GM12878 (cell line): ENCODE measurements around the gene ZNF652. TPM values are rescaled to one million over a fixed set of nuclear protein-coding genes. Genes with fewer than 3 reads are reported as not detected.

Source experiments
- ATAC-seq: fragments of 200-7000 bp; cut with Tn5 transposase; 3 replicates; pipeline ENCODE4 v1.9.1; 2020; ENCODE audit warnings: mild to moderate bottlenecking, moderate library complexity
- BruUV-seq: library from RNA; stranded (reverse); fragments of 400-500 nt; replicated peaks from 2 replicates; lab custom pipeline; 2021; lab: Mats Ljungman, UMichigan
- CTCF ChIA-PET: fragments of 300-600 bp; sonication (Branson Sonifier 250); formaldehyde crosslinking; extraction: SDS; loops from one replicate; lab custom pipeline; 2021; ENCODE audit warnings: inconsistent platforms; lab: Yijun Ruan, JAX
- POLR2A ChIA-PET: fragments of 350-600 bp; formaldehyde crosslinking; extraction: SDS; loops from one replicate; lab custom pipeline; 2021; ENCODE audit warnings: inconsistent platforms; lab: Charles Lee
- RAD21 ChIA-PET: fragments of 300-600 bp; sonication (Branson Sonifier 250); formaldehyde crosslinking; loops from one replicate; lab custom pipeline; 2023; ENCODE audit warnings: antibody characterized with exemption; ENCODE audit not compliant: unreplicated experiment; lab: Charles Lee
- SMC1A ChIA-PET: fragments of 300-600 bp; sonication (Branson Sonifier 250); formaldehyde crosslinking; loops from one replicate; lab custom pipeline; 2023; ENCODE audit not compliant: unreplicated experiment, uncharacterized antibody; lab: Charles Lee
- DNase-seq: peaks from one replicate; pipeline ENCODE4 v3.0.0-alpha.2; 2011; ENCODE audit warnings: low read depth, low spot score
- FAIRE-seq: peaks from 3 replicates; lab custom pipeline; 2011; peaks lifted over from hg19 to GRCh38; lab: Jason Lieb, UNC
- H2AFZ ChIP-seq: 2 replicates; pipeline ENCODE4 v1.6.0; 2011; ENCODE audit warnings: low read depth, low read length, control low read depth; ENCODE audit not compliant: control insufficient read depth
- H3K27ac ChIP-seq: 2 replicates; pipeline ENCODE4 v1.5.1; 2011; ENCODE audit warnings: control low read depth; ENCODE audit not compliant: control insufficient read depth, insufficient read depth
- H3K27me3 ChIP-seq, 2 experiments: replicated peaks in 1 of 2; 2 replicates each; pipeline versions ENCODE4 v1.6.0 to v1.6.1; 2011; ENCODE audit warnings: low read length in 1 of 2; ENCODE audit not compliant: control insufficient read depth in 2 of 2, insufficient read depth in 2 of 2
- H3K36me3 ChIP-seq, 2 experiments: 2 replicates each; pipeline ENCODE4 v1.5.1; 2011; ENCODE audit warnings: low read length in 1 of 2; ENCODE audit not compliant: control insufficient read depth in 2 of 2, insufficient read depth in 2 of 2
- H3K4me1 ChIP-seq: 2 replicates; pipeline ENCODE4 v1.6.1; 2011; ENCODE audit warnings: mild to moderate bottlenecking, low read length, moderate library complexity, mixed read lengths; ENCODE audit not compliant: control insufficient read depth, insufficient read depth
- H3K4me2 ChIP-seq: 2 replicates; pipeline ENCODE4 v1.6.0; 2011; ENCODE audit warnings: control low read depth; ENCODE audit not compliant: control insufficient read depth, insufficient read depth
- H3K4me3 ChIP-seq: fragments of 200-600 bp; sonication (generic); 2 replicates; pipeline ENCODE4 v1.5.1; 2016
- H3K79me2 ChIP-seq: 2 replicates; pipeline ENCODE4 v1.6.0; 2011; ENCODE audit warnings: low read length; ENCODE audit not compliant: control insufficient read depth, insufficient read depth
- H3K9ac ChIP-seq: 2 replicates; pipeline ENCODE4 v1.8.0; 2011; ENCODE audit warnings: low read length, control low read depth, mixed read lengths; ENCODE audit not compliant: control insufficient read depth, insufficient read depth
- H3K9me3 ChIP-seq: replicated peaks from 3 replicates; pipeline ENCODE4 v1.5.1; 2011; ENCODE audit warnings: mild to moderate bottlenecking, low read length; ENCODE audit not compliant: control insufficient read depth, insufficient read depth
- H4K20me1 ChIP-seq: 2 replicates; pipeline ENCODE4 v1.6.0; 2011; ENCODE audit not compliant: control insufficient read depth, insufficient read depth
- ATF7 ChIP-seq: fragments of 450-650 bp; IDR thresholded peaks from 2 replicates; pipeline ENCODE4 v1.6.1; 2016; ENCODE audit warnings: low read depth, mild to moderate bottlenecking
- BCL11A ChIP-seq: IDR thresholded peaks from 2 replicates; pipeline ENCODE4 v1.6.1; 2011; ENCODE audit warnings: low read depth, low read length
- CHD2 ChIP-seq: IDR thresholded peaks from 2 replicates; pipeline ENCODE4 v1.6.1; 2011; ENCODE audit warnings: low read depth, low read length, improper control_type of control experiment, borderline replicate concordance
- CREB1 ChIP-seq: IDR thresholded peaks from 2 replicates; pipeline ENCODE4 v1.6.1; 2012; ENCODE audit warnings: low read depth, mild to moderate bottlenecking, inconsistent platforms
- ESRRA ChIP-seq: IDR thresholded peaks from 2 replicates; pipeline ENCODE4 v1.6.1; 2012; ENCODE audit warnings: mild to moderate bottlenecking, low read length, improper control_type of control experiment
- HCFC1 ChIP-seq: fragments of 150-350 bp; IDR thresholded peaks from 2 replicates; pipeline ENCODE4 v1.6.1; 2014; ENCODE audit warnings: low read length
- JUND ChIP-seq: IDR thresholded peaks from 2 replicates; pipeline ENCODE4 v1.6.1; 2012; ENCODE audit warnings: low read depth, mild to moderate bottlenecking, low read length, improper control_type of control experiment, moderate library complexity
- MEF2A ChIP-seq: IDR thresholded peaks from 2 replicates; pipeline ENCODE4 v1.6.1; 2011; ENCODE audit warnings: low read depth, mild to moderate bottlenecking, low read length, moderate library complexity; ENCODE audit not compliant: insufficient read depth
- MTA3 ChIP-seq: IDR thresholded peaks from 2 replicates; pipeline ENCODE4 v1.6.1; 2012; ENCODE audit warnings: low read length, inconsistent platforms, borderline replicate concordance
- NFIC ChIP-seq: IDR thresholded peaks from 2 replicates; pipeline ENCODE4 v1.6.1; 2012; ENCODE audit warnings: low read depth, mild to moderate bottlenecking, inconsistent platforms, low read length, moderate library complexity
- RAD51 ChIP-seq: fragments of 450-650 bp; IDR thresholded peaks from 2 replicates; pipeline ENCODE4 v1.6.1; 2016; ENCODE audit warnings: moderate library complexity, mild to moderate bottlenecking, inconsistent platforms
- SREBF1 ChIP-seq: IDR thresholded peaks from 2 replicates; pipeline ENCODE4 v1.6.1; 2012; ENCODE audit warnings: mild to moderate bottlenecking, low read length
- SREBF2 ChIP-seq: IDR thresholded peaks from 2 replicates; pipeline ENCODE4 v1.6.1; 2012; ENCODE audit warnings: mild to moderate bottlenecking, low read length
- TCF12 ChIP-seq: IDR thresholded peaks from 2 replicates; pipeline ENCODE4 v1.6.1; 2011; ENCODE audit warnings: low read depth, mild to moderate bottlenecking, low read length
- YBX1 ChIP-seq: fragments of 450-650 bp; IDR thresholded peaks from 2 replicates; pipeline ENCODE4 v1.6.1; 2016; ENCODE audit warnings: antibody characterized with exemption
- ZBTB11 ChIP-seq: fragments of 450-650 bp; formaldehyde crosslinking; IDR thresholded peaks from 2 replicates; pipeline ENCODE4 v1.5.0; 2022; ENCODE audit warnings: mild to moderate bottlenecking, missing genetic modification characterization
- ZNF384 ChIP-seq: IDR thresholded peaks from 2 replicates; pipeline ENCODE4 v1.6.1; 2012; ENCODE audit warnings: low read depth, mild to moderate bottlenecking, low read length, improper control_type of control experiment, borderline replicate concordance
- ZNF622 ChIP-seq: fragments of 450-650 bp; IDR thresholded peaks from 2 replicates; pipeline ENCODE4 v1.6.1; 2017; ENCODE audit warnings: mild to moderate bottlenecking, inconsistent platforms
- ZZZ3 ChIP-seq: IDR thresholded peaks from 2 replicates; pipeline ENCODE4 v1.6.1; 2011; ENCODE audit warnings: low read depth; ENCODE audit not compliant: control insufficient read depth, insufficient read length
- WGBS: methylation state at CpG from one replicate; pipeline ENCODE4 v1.1.6; 2016; ENCODE audit warnings: low lambda C conversion rate; ENCODE audit not compliant: insufficient replicate concordance, insufficient coverage; ENCODE audit errors: missing lambda C conversion rate; 5-methylcytosine and 5-hydroxymethylcytosine counted together
- in situ Hi-C: fragments of 300-500 bp; cut with MboI; formaldehyde crosslinking; loops from 9 replicates; pipeline ENCODE4 v1.14.3; 2018; ENCODE audit warnings: mixed read lengths
- intact Hi-C: fragments of 100-400 bp; cut with micrococcal nuclease; formaldehyde crosslinking; loops from one replicate; pipeline ENCODE4 v1.14.2; 2022; ENCODE audit not compliant: unreplicated experiment
- polyA plus RNA-seq, 11 experiments: library from polyadenylated mRNA; depleted of rRNA in 4 of 11; unstranded in 6 of 11; stranded (reverse) in 5 of 11; fragments of >200 nt; fragmentation: Nextera tagmentation in 4 of 11; fragmentation: Illumina TruSeq in 1 of 11; extraction: Ambion mirVana in 4 of 11; extraction: Trizol in 1 of 11; gene quantifications; 1 replicate in 1 of 11; 2 replicates in 10 of 11; pipeline versions ENCODE4 v1.2.1 to v1.2.3, GENCODE V29; 2011 to 2016; ENCODE audit warnings: inconsistent platforms in 2 of 11, missing spikeins in 2 of 11, low read depth in 1 of 11
- total RNA-seq, 4 experiments: library from RNA; depleted of rRNA in 3 of 4; stranded (reverse); fragments of >200 nt in 3 of 4; fragmentation: Illumina TruSeq in 1 of 4; extraction: Trizol in 1 of 4; gene quantifications; 2 replicates each; pipeline versions ENCODE4 v1.2.1 to v1.2.3, GENCODE V29; 2013 to 2021
- TF ChIP-seq, protein P1 (sequence below): fragments of 450-650 bp; IDR thresholded peaks from 2 replicates; pipeline ENCODE4 v1.6.1; 2017; ENCODE audit warnings: mild to moderate bottlenecking, low read depth, inconsistent platforms; ENCODE audit not compliant: poor library complexity, severe bottlenecking

Gene ZNF652
- total and polyA plus RNA-seq, 10 of the 15 experiments (the other 5 are each of a cell fraction or from before 2014, with no cell fraction given): 3.4 to 13.1 (median 8.7) TPM

DNA sequence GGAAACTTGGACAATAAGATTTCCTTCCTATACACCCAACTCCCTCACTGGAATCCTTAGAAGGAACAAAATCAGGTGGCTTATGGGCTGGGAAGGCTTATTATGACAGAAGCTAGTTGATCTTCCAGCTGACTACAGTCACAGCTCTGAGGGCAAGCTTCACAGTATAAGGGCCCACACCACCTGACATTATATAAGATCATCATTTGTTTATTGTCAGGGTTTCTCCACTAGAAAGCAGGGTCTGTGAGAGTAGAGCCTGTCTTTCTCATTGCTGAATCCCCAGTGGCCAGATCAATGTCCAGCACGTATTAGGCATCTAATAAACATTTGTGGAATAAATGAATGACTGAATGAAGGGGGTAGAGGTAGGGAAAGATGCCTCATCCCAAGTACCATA, 73.7 kb downstream of the ZNF652 start:
- no peak overlapping the region for H3K9ac ChIP-seq
- in situ Hi-C loops (no loop called here), intact Hi-C loops (no loop called here)
- ATAC-seq (no peak), FAIRE-seq (no peak), DNase-seq (no peak)
- TF ChIP-seq ZNF622 (no peak), CHD2 (no peak), SREBF2 (no peak), JUND (no peak), CREB1 (no peak), MEF2A (no peak), ZNF384 (no peak), ATF7 (no peak), ZBTB11 (no peak), TCF12 (no peak), MTA3 (no peak), ZZZ3 (no peak), ESRRA (no peak), YBX1 (no peak), BCL11A (no peak), NFIC (no peak), RAD51 (no peak), SREBF1 (no peak), HCFC1 (no peak)
- TF ChIP-seq, protein P1, sequence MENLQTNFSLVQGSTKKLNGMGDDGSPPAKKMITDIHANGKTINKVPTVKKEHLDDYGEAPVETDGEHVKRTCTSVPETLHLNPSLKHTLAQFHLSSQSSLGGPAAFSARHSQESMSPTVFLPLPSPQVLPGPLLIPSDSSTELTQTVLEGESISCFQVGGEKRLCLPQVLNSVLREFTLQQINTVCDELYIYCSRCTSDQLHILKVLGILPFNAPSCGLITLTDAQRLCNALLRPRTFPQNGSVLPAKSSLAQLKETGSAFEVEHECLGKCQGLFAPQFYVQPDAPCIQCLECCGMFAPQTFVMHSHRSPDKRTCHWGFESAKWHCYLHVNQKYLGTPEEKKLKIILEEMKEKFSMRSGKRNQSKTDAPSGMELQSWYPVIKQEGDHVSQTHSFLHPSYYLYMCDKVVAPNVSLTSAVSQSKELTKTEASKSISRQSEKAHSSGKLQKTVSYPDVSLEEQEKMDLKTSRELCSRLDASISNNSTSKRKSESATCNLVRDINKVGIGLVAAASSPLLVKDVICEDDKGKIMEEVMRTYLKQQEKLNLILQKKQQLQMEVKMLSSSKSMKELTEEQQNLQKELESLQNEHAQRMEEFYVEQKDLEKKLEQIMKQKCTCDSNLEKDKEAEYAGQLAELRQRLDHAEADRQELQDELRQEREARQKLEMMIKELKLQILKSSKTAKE: no peak
- ChIA-PET RAD21 (no interaction called here), SMC1A (interaction anchor here (1.1 kb wide), 1 partner anchor 10 kb away, joined by 3 read pairs; no protein-coding TSS in a partner anchor), CTCF (interaction anchor here (1.4 to 1.7 kb wide), 2 partner anchors 8 to 12 kb away, joined by 3 to 4 read pairs; no protein-coding TSS in a partner anchor), POLR2A (no interaction called here)
- no peak overlapping the region for H3K4me2 ChIP-seq
- no peaks in the 10 kb centered on the region for H4K20me1 ChIP-seq
- H3K36me3 ChIP-seq: peaks cover 0 to 5% of the 10 kb centered on the region in 2 experiments; a peak in 2 of 4 replicates
- no peaks in the 10 kb centered on the region for H3K27me3 ChIP-seq
- no peaks in the 10 kb centered on the region for H3K9me3 ChIP-seq
- BruUV-seq: no TSS peak
- no peak overlapping the region for H3K4me3 ChIP-seq
- no peak overlapping the region for H2AFZ ChIP-seq
- 21% methylated on average over 1 of the region's 1 CpG for WGBS
- no peaks in the 10 kb centered on the region for H3K79me2 ChIP-seq
- no peak overlapping the region for H3K27ac ChIP-seq
- H3K4me1 ChIP-seq: no peaks in the 10 kb centered on the region
